ENCODE measurements around the gene IL23R. TPM values are rescaled to one million over a fixed set of nuclear protein-coding genes. Genes with fewer than 3 reads are reported as not detected.
"Not testable (repeated sequence)": the region's sequence is repeated elsewhere in the genome, so short reads cannot be mapped to it uniquely, and the experiment has no call there.

The IL23R gene
- total and polyA plus RNA-seq, 5 donors: not detected

DNA sequence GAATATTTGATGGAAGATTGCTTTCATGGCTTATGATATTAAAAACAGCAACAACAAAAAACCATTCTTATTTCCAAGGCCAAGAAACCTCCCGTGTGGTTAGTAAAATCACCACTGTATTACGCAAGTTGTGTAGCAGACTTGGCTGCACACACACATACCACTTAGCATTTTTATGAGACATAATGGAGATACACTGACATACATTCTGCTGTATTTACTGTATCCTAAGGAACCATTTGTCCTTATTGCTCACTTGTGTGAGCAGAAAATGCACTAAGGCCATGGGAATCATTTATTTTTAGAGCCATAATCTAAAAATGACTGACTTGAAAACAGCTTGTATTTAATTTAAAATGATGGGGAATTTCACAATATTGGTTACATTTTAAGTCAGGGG is 30.9 kb upstream of the IL23R start:
- Histone ChIP-seq H3K4me1 (ENCODE audit: control insufficient read depth, insufficient read depth, low read length) (no peaks in the 10 kb centered on the region), H3K9me3 (ENCODE audit: control insufficient read depth, low read length) (no peaks in the 10 kb centered on the region), H3K27me3 (ENCODE audit: control insufficient read depth, insufficient read depth) (peaks cover 3% of the 10 kb centered on the region), H3K4me3 (ENCODE audit: low read length) (no peak overlapping the region), H3K27ac (ENCODE audit: low read length) (no peak overlapping the region)
- ATAC-seq (peak; percentile 63 to 75), DNase-seq (no peak)
- WGBS: 55% methylated on average over 2 of the region's 2 CpGs
- intact Hi-C loops (cut with DNase I): no loop called here

DNA sequence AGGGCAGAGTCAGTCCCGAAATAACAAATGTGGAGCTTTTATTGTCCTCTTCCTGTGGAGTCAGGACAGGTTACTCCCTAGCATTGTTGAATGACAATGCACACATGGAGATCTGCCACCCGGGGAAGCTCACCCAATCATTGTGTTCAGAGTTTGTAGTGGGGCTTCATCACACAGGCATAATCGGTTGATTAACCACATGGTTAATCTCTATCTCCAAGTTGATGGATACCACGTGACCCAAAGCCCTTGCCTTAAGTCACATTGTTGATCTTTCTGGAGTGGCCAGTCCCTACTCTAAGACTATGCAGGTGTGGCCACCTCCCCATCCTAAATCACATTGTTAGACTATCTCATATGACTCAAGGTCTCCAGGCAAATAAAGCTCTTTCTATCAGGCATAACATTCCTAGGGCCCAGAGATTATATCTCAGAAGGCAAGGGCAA is 28.9 kb upstream of the IL23R start:
- Histone ChIP-seq H3K27ac (ENCODE audit: low read length) (no peak overlapping the region), H3K9me3 (ENCODE audit: control insufficient read depth, low read length) (no peaks in the 10 kb centered on the region), H3K4me1 (ENCODE audit: control insufficient read depth, insufficient read depth, low read length) (no peaks in the 10 kb centered on the region), H3K4me3 (ENCODE audit: low read length) (no peak overlapping the region), H3K27me3 (ENCODE audit: control insufficient read depth, insufficient read depth) (peaks cover 3% of the 10 kb centered on the region)
- 71% methylated on average over 4 of the region's 4 CpGs for WGBS
- intact Hi-C loops (cut with DNase I): no loop called here
- DNase-seq (no peak), ATAC-seq (no peak)

DNA sequence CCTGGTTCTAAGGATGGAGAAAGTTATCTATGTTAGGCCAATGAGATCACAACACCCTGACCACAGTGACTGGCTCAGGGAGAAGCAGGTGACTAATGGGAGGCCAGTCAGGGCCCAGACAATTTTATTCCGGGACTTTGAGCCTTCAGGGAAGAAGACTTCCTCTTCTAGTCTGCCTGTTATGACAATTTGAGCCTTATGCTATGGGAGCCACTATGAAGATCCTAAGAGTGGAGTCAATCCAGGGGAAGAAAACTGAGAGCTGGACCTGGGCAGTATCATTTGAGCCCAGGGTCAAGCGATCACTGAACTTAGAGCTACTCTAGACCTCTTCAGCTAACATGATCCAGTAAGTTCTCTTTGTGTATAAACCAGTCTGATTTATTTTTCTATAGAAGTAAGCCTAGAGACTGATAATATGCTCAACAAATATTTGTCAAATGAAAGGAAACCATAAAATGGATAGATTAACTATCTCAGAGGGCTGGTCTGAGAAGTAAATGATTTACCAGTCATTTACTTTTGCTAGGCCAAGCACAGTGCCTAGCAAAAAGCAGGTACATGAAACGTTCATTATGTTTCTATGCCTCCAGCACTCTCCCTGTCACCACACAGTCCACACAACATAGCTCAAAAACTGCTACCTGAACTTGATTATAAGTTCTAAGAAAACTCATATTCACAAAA is 27.3 kb upstream of the IL23R start:
- Histone ChIP-seq H3K27me3 (ENCODE audit: control insufficient read depth, insufficient read depth) (peaks cover 3% of the 10 kb centered on the region), H3K27ac (ENCODE audit: low read length) (no peak overlapping the region), H3K4me3 (ENCODE audit: low read length) (no peak overlapping the region), H3K9me3 (ENCODE audit: control insufficient read depth, low read length) (no peaks in the 10 kb centered on the region), H3K4me1 (ENCODE audit: control insufficient read depth, insufficient read depth, low read length) (no peaks in the 10 kb centered on the region)
- no peak for DNase-seq
- intact Hi-C loops (cut with DNase I): no loop called here
- 90% methylated on average over 3 of the region's 3 CpGs for WGBS
- no peak for ATAC-seq

DNA sequence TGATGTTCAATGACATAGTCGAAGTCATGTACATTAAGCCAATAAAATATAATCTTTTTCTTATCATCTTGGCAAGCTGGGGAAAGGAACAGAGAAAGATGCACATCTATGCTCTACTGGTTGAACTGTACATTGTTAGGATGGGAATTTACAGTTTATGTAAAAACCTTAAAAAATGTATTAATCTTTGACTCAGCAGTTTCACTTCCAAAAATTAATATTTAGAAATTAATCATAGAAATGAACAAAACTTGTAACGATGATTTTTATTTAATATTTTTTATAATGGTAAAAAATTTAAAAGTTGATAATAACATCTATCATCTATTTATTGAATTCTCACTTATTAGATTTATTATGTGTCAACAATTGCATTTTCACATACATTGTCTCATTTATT is 25.8 kb upstream of the IL23R start:
- Histone ChIP-seq H3K9me3 (ENCODE audit: control insufficient read depth, low read length) (no peaks in the 10 kb centered on the region), H3K4me3 (ENCODE audit: low read length) (no peak overlapping the region), H3K27me3 (ENCODE audit: control insufficient read depth, insufficient read depth) (peaks cover 3% of the 10 kb centered on the region), H3K27ac (ENCODE audit: low read length) (no peak overlapping the region), H3K4me1 (ENCODE audit: control insufficient read depth, insufficient read depth, low read length) (no peaks in the 10 kb centered on the region)
- 89% methylated on average over 2 of the region's 2 CpGs for WGBS
- DNase-seq (no peak), ATAC-seq (no peak)
- intact Hi-C loops (cut with DNase I): loop anchor here (5.0 to 10.0 kb wide), 3 partner anchors 143 to 376 kb away; no protein-coding TSS in a partner anchor

DNA sequence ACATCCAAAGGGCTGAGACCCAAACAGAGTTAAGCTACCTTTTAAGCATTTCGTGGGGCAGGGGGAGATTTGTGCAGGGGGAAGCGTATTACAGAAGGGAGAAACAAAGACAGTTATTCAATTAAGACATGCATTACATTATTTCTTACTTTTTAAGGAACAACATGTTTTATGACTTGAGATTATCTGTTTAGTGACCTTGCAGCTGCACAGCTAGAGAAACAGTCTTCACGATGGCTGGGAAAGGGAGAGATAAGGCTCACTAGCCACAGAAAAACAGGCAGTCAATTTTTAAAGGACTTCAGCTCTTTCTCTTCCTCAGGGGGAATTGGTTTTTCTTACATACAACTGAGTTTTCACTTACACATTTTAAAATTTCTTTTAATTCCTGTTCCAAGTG is 24.4 kb upstream of the IL23R start:
- not testable (repeated sequence) for H3K27ac ChIP-seq (ENCODE audit: low read length); H3K9me3 ChIP-seq (ENCODE audit: control insufficient read depth, low read length); ATAC-seq; H3K4me3 ChIP-seq (ENCODE audit: low read length); H3K27me3 ChIP-seq (ENCODE audit: control insufficient read depth, insufficient read depth); DNase-seq; H3K4me1 ChIP-seq (ENCODE audit: control insufficient read depth, insufficient read depth, low read length)
- WGBS: 42% methylated on average over 3 of the region's 3 CpGs
- intact Hi-C loops (cut with DNase I): loop anchor here (5.0 to 10.0 kb wide), 3 partner anchors 145 to 377 kb away; no protein-coding TSS in a partner anchor

DNA sequence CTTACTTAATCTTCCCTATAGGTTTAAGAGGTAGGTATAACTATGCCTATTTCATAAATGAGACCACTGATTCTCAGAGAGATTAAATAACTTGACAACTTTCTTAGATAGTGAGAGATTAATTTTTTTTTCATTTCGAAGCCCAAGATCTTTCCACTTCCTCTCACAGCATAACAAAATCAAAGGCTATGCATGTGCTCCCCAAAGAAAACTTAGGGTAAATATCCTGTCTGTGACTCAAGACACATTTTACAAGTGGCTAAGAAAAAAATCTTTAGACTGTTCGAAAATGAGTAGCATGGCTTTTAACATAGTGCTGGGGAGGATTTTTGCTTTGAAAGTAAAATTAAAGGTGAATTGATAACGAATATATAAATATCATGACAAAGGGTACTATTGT is 23.3 kb upstream of the IL23R start:
- no peaks in the 10 kb centered on the region for H3K9me3 ChIP-seq (ENCODE audit: control insufficient read depth, low read length)
- ATAC-seq: no peak
- DNase-seq: no peak
- intact Hi-C loops (cut with DNase I): loop anchor here (5.0 to 10.0 kb wide), 3 partner anchors 146 to 378 kb away; no protein-coding TSS in a partner anchor
- H3K4me1 ChIP-seq (ENCODE audit: control insufficient read depth, insufficient read depth, low read length): no peaks in the 10 kb centered on the region
- H3K27ac ChIP-seq (ENCODE audit: low read length): no peak overlapping the region
- 60% methylated on average over 3 of the region's 3 CpGs for WGBS
- H3K27me3 ChIP-seq (ENCODE audit: control insufficient read depth, insufficient read depth): peaks cover 3% of the 10 kb centered on the region
- H3K4me3 ChIP-seq (ENCODE audit: low read length): no peak overlapping the region

DNA sequence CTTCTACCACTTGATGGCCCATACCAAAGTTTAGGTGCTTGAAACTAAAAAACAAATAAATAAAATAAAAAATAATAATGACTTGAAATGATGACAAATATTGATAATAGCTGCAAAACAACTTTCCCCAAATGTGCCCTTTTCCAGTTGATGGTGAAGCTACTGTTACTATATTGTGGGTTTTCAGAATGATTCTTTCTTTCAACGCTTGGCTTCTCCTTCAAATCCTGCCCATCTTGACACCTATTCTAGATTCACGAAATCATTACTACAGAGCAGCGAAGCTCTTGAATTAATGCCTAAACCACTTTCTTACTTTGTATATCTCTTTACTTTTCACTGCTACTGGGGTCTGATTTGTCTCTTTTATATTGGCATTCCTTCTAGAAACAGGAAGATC is 22.3 kb upstream of the IL23R start:
- 84% methylated on average over 3 of the region's 3 CpGs for WGBS
- ATAC-seq: no peak
- H3K9me3 ChIP-seq (ENCODE audit: control insufficient read depth, low read length): no peaks in the 10 kb centered on the region
- H3K27me3 ChIP-seq (ENCODE audit: control insufficient read depth, insufficient read depth): no peaks in the 10 kb centered on the region
- intact Hi-C loops (cut with DNase I): loop anchor here (5.0 to 10.0 kb wide), 3 partner anchors 147 to 379 kb away; no protein-coding TSS in a partner anchor
- H3K27ac ChIP-seq (ENCODE audit: low read length): no peak overlapping the region
- no peaks in the 10 kb centered on the region for H3K4me1 ChIP-seq (ENCODE audit: control insufficient read depth, insufficient read depth, low read length)
- no peak for DNase-seq
- no peak overlapping the region for H3K4me3 ChIP-seq (ENCODE audit: low read length)

DNA sequence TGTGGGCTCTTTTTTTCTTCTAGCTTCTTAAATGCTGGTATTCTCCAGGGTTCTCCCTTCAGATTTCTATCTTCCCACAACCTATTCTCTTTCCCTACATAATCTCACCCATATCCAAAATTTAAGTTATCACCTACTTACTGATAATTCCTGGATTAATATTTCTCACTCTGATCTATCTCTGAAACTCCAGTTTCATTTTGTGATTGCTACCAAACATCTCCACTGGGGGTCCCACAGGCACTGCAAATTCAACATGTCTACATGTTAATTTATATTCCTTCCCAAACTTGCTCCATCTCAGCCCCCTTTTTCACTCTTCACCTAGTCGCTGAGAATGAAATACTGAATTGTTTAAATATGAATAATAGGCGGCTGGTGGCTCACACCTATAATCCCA is 21.6 kb upstream of the IL23R start:
- no peak overlapping the region for H3K4me3 ChIP-seq (ENCODE audit: low read length)
- H3K27ac ChIP-seq (ENCODE audit: low read length): no peak overlapping the region
- H3K9me3 ChIP-seq (ENCODE audit: control insufficient read depth, low read length): no peaks in the 10 kb centered on the region
- 79% methylated on average over 2 of the region's 2 CpGs for WGBS
- H3K27me3 ChIP-seq (ENCODE audit: control insufficient read depth, insufficient read depth): no peaks in the 10 kb centered on the region
- DNase-seq (no peak), ATAC-seq (no peak)
- no peaks in the 10 kb centered on the region for H3K4me1 ChIP-seq (ENCODE audit: control insufficient read depth, insufficient read depth, low read length)
- intact Hi-C loops (cut with DNase I): loop anchor here (5.0 to 10.0 kb wide), 3 partner anchors 147 to 380 kb away; no protein-coding TSS in a partner anchor

DNA sequence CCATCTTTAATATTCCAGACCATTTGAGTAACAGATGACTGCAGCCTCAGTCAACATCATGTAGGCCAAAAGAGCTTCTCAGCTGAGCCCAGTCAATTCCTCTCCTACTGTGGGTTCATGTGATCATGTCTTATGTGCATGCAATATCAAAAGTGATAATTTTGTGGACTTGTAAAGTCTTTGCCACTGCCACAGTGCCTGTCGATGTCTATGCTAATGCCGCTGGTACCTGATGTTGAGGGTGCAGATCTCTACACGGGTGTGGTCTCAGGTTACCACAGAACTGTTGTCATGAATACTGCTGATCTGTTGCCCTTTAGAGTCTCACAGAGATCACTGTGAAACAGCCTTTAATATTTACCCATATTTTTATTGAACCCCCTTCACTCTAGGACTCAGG is 20.2 kb upstream of the IL23R start:
- Histone ChIP-seq H3K4me3 (ENCODE audit: low read length) (no peak overlapping the region), H3K9me3 (ENCODE audit: control insufficient read depth, low read length) (no peaks in the 10 kb centered on the region), H3K27me3 (ENCODE audit: control insufficient read depth, insufficient read depth) (no peaks in the 10 kb centered on the region), H3K27ac (ENCODE audit: low read length) (no peak overlapping the region), H3K4me1 (ENCODE audit: control insufficient read depth, insufficient read depth, low read length) (no peaks in the 10 kb centered on the region)
- 91% methylated on average over 3 of the region's 3 CpGs for WGBS
- intact Hi-C loops (cut with DNase I): loop anchor here in 3 of 4 donors (5.0 to 10.0 kb wide), 3 partner anchors 149 to 381 kb away; no protein-coding TSS in a partner anchor
- no peak for DNase-seq
- no peak for ATAC-seq

DNA sequence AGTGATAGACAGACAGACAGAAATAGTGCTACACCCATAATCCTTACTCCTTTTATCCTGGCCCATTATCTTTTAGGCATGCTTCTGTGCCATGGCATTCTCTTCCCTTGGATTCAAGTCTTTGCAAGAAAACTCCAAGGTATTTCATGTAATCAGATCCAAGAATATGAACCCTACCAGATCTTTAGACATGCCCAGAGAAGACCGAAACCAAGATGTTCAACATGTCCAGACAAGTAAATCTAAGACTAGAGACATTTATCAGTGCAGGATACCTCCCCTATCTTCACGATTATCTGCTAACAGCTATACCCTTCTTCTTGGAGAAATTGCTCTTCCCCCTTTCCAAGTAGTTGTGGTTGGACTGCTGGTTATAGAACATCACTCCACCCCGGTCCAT is 19.7 kb upstream of the IL23R start:
- no peak for DNase-seq
- no peaks in the 10 kb centered on the region for H3K27me3 ChIP-seq (ENCODE audit: control insufficient read depth, insufficient read depth)
- H3K27ac ChIP-seq (ENCODE audit: low read length): no peak overlapping the region
- H3K9me3 ChIP-seq (ENCODE audit: control insufficient read depth, low read length): no peaks in the 10 kb centered on the region
- no peak overlapping the region for H3K4me3 ChIP-seq (ENCODE audit: low read length)
- ATAC-seq: no peak
- 96% methylated on average over 3 of the region's 3 CpGs for whole genome bisulfite sequencing
- intact Hi-C loops (cut with DNase I): loop anchor here in 3 of 4 donors (5.0 to 10.0 kb wide), 3 partner anchors 149 to 382 kb away; no protein-coding TSS in a partner anchor
- no peaks in the 10 kb centered on the region for H3K4me1 ChIP-seq (ENCODE audit: control insufficient read depth, insufficient read depth, low read length)

DNA sequence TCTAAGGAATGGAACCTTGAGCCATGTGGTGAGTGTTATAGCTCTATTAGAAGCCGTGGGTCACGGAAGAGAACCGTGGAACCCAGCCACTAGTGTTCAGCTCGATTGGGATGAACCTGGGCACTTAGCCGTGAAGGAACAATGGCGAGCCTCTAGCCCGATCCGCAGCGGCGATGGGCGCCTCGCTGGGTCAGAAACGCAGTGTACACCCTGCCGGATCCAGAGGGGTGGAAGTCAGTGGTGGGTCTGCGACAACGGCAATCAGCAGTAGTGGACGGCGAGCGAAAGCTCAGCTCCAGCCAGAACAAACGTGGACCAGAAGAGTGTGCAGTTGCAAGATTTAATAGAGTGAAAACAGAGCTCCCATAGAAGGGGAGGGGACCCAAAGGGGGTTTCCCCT is 18.3 kb upstream of the IL23R start:
- peak in 1 of 3 donors; percentile 30 for DNase-seq
- H3K4me3 ChIP-seq (ENCODE audit: low read length); H3K27me3 ChIP-seq (ENCODE audit: control insufficient read depth, insufficient read depth); H3K9me3 ChIP-seq (ENCODE audit: control insufficient read depth, low read length); H3K4me1 ChIP-seq (ENCODE audit: control insufficient read depth, insufficient read depth, low read length); ATAC-seq; H3K27ac ChIP-seq (ENCODE audit: low read length): not testable (repeated sequence)
- 88% methylated on average over 20 of the region's 20 CpGs for WGBS
- intact Hi-C loops (cut with DNase I): loop anchor here in 3 of 4 donors (5.0 to 10.0 kb wide), 3 partner anchors 151 to 383 kb away; no protein-coding TSS in a partner anchor

Measured in right cardiac atrium (tissue), 5 donors.